Fibroblast of the aortic adventitia (primary cell): Measurements from ENCODE around the gene PRDM12. TPM values are rescaled to one million over a fixed set of nuclear protein-coding genes. Genes with fewer than 3 reads are reported as not detected.

Experiments
- DNase-seq: peaks from one replicate; pipeline ENCODE4 v3.0.0-alpha.2; 2010; ENCODE audit warnings: low read depth
- H3K4me3 ChIP-seq: 2 replicates; pipeline ENCODE4 v1.5.1; 2011; ENCODE audit warnings: low read depth, mild to moderate bottlenecking, control low read depth, low read length, moderate library complexity
- total RNA-seq: library from RNA; depleted of rRNA; stranded (reverse); fragments of >200 nt; gene quantifications from 2 replicates; pipeline ENCODE4 v1.2.3, GENCODE V29; 2012; ENCODE audit warnings: low replicate concordance
- TF ChIP-seq, protein P1 (sequence below): IDR thresholded peaks from 2 replicates; pipeline ENCODE4 v1.5.1; 2011; ENCODE audit warnings: mild to moderate bottlenecking, low read length, control low read depth, inconsistent platforms; ENCODE audit not compliant: insufficient read depth

PRDM12 gene
- not detected in 2 replicates for total RNA-seq

DNA sequence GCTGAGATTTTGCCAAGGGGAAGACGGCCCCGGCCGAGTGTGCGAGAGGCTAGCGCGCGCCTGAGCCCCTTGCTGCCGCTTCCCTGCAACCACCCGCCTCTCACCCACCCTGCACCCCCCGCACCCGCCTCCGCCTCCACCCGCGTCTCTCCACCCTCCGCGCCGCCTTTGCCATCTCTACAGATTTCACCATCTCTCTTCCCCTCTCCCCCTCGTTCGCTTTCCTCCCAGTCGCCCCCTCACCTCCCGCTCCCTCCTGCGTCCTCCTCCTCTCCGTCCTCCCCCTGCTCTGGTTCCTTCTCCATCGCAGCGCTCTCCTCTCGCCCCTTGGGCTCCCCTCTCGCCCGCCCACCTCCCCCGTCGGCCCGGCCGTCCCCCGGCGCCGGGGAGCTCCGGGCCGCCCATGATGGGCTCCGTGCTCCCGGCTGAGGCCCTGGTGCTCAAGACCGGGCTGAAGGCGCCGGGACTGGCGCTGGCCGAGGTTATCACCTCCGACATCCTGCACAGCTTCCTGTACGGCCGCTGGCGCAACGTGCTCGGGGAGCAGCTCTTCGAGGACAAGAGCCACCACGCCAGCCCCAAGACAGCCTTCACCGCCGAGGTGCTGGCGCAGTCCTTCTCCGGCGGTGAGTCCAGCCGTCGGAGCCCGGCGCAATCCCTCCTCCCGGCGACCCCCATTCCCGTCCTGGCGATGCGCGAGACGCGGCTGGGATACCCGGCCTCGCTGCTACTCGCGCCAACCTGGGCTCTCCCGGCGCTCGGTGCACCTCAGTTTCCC is at the start of gene PRDM12:
PRDM12 (plus strand) TSS at position 344 of the 778 bp plus-strand sequence; CDS start at position 404, 60 bp downstream.
- no peak for DNase-seq
- TF ChIP-seq, protein P1, sequence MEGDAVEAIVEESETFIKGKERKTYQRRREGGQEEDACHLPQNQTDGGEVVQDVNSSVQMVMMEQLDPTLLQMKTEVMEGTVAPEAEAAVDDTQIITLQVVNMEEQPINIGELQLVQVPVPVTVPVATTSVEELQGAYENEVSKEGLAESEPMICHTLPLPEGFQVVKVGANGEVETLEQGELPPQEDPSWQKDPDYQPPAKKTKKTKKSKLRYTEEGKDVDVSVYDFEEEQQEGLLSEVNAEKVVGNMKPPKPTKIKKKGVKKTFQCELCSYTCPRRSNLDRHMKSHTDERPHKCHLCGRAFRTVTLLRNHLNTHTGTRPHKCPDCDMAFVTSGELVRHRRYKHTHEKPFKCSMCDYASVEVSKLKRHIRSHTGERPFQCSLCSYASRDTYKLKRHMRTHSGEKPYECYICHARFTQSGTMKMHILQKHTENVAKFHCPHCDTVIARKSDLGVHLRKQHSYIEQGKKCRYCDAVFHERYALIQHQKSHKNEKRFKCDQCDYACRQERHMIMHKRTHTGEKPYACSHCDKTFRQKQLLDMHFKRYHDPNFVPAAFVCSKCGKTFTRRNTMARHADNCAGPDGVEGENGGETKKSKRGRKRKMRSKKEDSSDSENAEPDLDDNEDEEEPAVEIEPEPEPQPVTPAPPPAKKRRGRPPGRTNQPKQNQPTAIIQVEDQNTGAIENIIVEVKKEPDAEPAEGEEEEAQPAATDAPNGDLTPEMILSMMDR: no peak
- H3K4me3 ChIP-seq: no peak within 1 kb of the TSS

DNA sequence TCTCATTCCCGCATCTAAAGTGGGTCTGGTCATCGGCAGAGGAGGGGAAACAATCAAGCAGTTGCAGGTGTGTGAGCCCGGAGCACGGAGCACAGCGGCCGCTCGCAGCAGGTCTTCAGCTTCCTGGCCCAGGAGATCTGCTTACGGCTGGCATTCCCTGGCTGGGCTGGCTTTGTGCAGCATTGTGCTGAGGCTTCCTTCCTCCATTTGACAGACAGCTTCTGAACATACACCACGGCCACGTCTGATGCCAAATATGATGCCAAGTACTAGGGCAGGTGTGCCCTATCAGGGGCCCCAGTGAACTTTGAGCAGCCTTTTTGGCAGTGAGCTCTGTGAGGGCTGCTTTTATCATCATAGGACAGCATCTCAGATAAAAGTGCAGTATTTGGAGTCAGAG is 47.9 kb upstream of the PRDM12 start:
- DNase-seq: no peak
- TF ChIP-seq, protein P1: no peak

DNA sequence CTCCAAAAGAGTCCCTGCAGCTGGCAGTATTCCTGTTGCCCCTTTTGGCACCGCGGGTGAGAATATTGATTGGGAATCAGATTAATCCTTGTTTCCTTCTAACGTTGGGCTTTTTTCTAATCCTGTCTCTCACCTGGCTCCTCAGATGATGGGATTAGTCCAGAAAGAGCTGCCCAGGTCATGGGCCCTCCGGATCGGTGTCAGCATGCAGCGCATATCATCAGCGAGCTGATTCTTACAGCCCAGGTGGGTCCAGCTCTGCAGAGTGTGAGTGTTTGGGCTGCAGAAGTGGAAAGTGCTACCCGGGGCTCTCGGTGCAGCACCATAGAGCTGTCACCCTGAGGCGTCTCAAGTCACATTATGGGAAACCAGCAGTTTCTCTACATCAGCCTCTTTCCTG is 40.9 kb upstream of the PRDM12 start:
- no peak for DNase-seq
- H3K4me3 ChIP-seq: no peak overlapping the region
- TF ChIP-seq, protein P1: no peak

More for the DNA sequence above, 47.9 kb upstream of the PRDM12 start:
- no peak overlapping the region for H3K4me3 ChIP-seq

DNA sequence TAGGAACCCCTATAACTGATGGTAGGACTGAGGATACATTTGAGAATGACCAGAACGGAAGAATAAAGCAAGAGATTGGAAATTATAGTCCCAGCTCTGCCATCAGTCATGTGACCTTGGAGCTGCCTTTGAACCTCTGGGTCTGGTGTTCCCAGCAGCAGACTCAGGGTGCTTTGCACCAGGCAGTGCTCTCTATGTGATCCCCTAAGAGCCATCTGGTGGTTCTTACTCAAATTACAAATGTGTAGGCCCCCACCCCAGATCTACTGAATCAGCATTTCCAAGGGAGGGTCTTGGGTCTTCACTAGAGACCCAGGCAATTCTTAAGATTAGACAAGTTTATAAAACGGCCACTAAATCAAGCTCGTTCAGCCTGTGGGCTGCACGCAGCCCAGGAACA is 40.2 kb upstream of the PRDM12 start:
- TF ChIP-seq, protein P1: no peak
- no peak overlapping the region for H3K4me3 ChIP-seq

DNA sequence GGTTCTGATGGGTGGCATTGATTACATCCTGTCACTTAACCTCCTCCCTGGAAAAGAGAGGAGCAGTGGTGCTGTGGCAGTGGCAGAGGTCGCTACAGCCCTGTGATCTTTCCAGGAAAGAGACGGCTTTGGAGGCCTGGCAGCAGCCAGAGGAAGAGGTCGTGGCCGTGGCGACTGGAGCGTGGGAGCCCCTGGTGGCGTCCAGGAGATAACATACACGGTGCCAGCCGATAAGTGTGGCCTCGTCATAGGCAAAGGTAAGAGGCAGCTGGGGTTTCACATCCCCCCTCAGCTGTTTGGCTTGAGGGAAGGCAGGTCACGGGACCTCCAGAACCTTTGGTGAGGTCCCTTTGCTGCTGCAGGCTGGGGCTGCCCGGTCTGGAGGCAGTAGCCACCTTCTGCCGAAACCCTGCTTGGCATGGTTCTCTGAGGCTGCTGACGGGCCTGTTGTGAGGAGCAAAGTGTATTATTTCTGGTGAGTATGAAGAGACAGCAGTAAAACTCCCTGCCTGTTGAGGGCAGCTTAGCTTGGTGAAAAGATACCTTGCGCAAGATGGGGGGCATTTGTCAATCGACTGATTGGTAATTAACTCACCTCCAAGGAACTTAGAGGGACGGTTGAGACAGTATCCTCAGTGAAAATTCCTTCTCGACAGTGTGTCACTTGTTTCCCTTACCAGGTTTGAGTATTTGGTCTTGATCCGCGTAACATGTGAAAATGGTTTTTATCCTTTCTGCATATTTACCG is 38.0 kb upstream of the PRDM12 start:
- TF ChIP-seq, protein P1: no peak

More for the DNA sequence above, 40.2 kb upstream of the PRDM12 start:
- DNase-seq: no peak

DNA sequence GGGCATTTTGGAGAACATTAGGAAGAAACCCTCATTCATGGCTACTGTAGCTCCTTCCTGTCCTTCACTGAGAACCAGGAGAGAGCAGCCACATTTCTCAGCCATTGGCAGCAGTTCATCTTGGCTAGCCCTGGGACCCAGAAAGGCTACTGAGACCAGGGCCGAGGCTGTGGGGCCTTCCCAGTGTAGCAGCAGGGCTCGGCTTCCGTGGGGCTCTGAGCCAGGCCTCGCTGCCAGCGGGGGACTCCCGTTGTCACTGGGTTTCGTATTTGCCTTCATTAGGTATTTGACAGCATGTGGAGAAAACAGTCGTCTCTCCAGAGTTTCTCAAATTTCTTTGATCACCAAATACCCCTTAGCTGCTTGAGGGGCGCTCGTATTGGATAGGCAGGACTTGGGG is 37.3 kb upstream of the PRDM12 start:
- DNase-seq: no peak
- no peak overlapping the region for H3K4me3 ChIP-seq
- TF ChIP-seq, protein P1: no peak

More for the DNA sequence above, 38.0 kb upstream of the PRDM12 start:
- no peak overlapping the region for H3K4me3 ChIP-seq
- no peak for DNase-seq
